ACC112 (cell line): ENCODE results near the gene MKNK1.

Source experiments
- H2AFZ ChIP-seq: fragments of 200-600 bp; sonication (generic); one replicate; pipeline ENCODE4 v1.6.0; 2017; ENCODE audit warnings: antibody characterized with exemption, low read length; ENCODE audit not compliant: unreplicated experiment
- H3K27ac ChIP-seq: fragments of 200-600 bp; sonication (generic); 2 replicates; pipeline ENCODE4 v1.5.1; 2014; ENCODE audit warnings: low read depth, mild to moderate bottlenecking, antibody characterized with exemption, low read length, moderate library complexity
- H3K27me3 ChIP-seq: fragments of 200-600 bp; sonication (generic); 2 replicates; pipeline ENCODE4 v1.6.1; 2014; ENCODE audit warnings: mild to moderate bottlenecking, antibody characterized with exemption, low read length, moderate library complexity, mixed read lengths; ENCODE audit not compliant: insufficient read depth
- H3K36me3 ChIP-seq: fragments of 200-600 bp; sonication (generic); 2 replicates; pipeline ENCODE4 v1.6.1; 2016; ENCODE audit warnings: mild to moderate bottlenecking, antibody characterized with exemption, low read length, moderate library complexity, mixed read lengths; ENCODE audit not compliant: insufficient read depth
- H3K4me1 ChIP-seq: fragments of 200-600 bp; sonication (generic); one replicate; pipeline ENCODE4 v1.6.1; 2016; ENCODE audit warnings: low read length, mixed read lengths; ENCODE audit not compliant: insufficient read depth, unreplicated experiment, control insufficient read depth
- H3K4me3 ChIP-seq: fragments of 200-600 bp; sonication (generic); 2 replicates; pipeline ENCODE4 v1.5.1; 2014; ENCODE audit warnings: mild to moderate bottlenecking, low read depth, low read length
- H3K79me2 ChIP-seq: fragments of 200-600 bp; sonication (generic); one replicate; pipeline ENCODE4 v1.6.0; 2016; ENCODE audit warnings: low read length; ENCODE audit not compliant: control insufficient read depth, unreplicated experiment, insufficient read depth

Gene MKNK1

DNA sequence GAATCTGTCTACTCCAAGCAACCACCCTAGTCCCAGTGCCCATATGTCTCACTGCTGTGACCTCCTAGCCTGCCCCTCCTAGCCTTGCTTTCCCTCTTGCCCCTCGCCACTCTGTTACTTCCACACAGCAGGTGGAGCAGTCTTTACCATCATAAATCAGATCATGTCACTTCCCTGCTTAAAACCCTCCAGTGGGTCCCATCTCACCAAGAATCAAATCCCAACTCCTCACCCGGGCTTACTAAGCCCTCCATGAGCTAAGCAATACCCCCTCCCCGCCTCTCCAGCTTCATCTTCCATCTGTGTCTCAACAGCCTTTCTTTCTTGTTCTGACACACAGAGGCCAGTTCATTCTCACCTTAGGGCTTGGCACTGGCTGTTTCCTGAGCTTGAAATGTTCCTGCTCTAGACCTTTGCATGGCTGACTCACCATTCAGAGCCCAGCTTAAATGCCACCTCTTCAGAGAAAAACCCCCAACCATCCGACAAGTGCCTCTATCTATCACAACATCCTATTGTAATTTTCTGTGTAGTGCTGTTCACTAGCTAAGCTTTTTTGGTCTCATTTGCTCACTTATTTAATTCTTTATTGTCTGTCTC, 74.9 kb downstream of the MKNK1 start:
- no peak overlapping the region for H2AFZ ChIP-seq
- H3K36me3 ChIP-seq, result no peaks in the 10 kb centered on the region
- no peak overlapping the region for H3K27ac ChIP-seq
- H3K27me3 ChIP-seq, result peaks cover 16% of the 10 kb centered on the region
- H3K4me3 ChIP-seq, result no peak overlapping the region
- H3K4me1 ChIP-seq, result no peaks in the 10 kb centered on the region
- H3K79me2 ChIP-seq, result no peaks in the 10 kb centered on the region

DNA sequence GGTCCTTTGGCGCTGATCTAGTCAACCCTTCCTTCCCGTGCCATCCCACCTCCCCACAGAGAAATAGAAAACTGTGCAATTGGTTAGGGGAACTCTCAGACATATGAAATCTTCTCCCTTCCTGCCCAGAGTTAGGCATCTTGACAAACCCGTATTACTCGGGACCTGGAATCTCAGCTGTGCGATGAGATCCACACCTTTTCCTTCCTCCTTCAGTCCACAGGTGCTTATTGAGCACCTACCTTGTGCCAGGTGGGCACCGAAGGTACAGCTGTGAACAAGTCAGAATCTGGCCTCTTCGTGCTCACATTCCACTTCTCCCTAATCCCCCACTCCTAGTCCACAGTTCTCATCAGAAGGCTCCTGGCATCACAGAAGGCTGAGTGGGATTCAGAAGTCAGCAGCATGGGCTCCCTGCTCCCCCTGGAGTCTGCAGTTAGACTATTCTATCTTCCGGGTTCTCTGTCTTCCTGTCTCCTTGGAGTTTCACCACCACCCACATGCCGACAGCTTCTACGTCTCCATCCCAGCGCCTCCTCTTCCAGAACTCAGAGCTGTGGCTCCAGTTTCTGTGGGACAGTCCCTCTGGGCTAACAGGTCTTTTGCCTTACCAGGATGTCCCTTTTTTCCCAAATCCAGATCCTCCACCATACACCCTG, 75.6 kb downstream of the MKNK1 start:
- no peaks in the 10 kb centered on the region for H3K79me2 ChIP-seq
- no peak overlapping the region for H3K4me3 ChIP-seq
- no peak overlapping the region for H3K27ac ChIP-seq
- H3K27me3 ChIP-seq, result peaks cover 9% of the 10 kb centered on the region
- H2AFZ ChIP-seq, result no peak overlapping the region
- no peaks in the 10 kb centered on the region for H3K36me3 ChIP-seq
- H3K4me1 ChIP-seq, result no peaks in the 10 kb centered on the region

DNA sequence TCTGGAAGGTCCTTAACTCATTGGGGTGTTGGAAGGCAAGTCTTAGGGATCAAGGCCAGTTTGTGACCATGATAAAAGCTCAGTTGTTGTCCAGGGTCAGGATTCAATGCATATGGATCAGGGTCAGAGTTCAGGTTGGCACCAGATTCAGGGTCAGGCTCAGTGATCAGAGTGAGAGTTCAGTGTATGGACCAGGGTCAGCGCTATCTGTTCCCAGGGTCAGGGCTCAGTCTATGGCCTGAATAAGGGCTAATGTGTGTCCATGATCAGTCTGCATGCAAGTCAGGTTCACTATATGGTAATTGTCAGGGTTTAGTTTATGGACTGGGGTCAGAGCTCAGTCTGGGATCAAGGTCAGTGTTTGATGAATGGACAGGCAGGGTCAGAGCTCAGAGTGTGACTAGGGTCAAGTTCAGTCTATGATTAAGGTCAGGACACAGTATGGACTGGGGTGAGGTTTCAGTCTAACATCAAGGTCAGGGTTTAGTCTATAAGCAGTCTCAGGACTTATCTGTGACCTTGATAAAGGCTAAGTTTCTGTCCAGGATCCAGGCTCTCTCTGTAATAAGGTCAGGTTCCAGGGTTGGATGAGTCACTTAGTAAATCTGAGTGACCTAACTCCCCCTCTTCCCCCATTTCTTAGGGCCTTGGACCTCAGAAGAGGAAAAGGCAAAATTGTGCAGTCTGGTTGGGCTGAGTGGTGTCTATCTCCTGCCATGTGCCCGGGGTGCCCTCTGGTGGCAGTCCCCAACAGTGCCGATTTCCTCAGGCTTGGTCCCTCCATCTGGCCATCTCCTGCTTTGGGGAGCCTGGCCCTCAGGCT, 76.4 kb downstream of the MKNK1 start:
- Histone ChIP-seq H3K27me3 (peaks cover 8% of the 10 kb centered on the region), H3K27ac (no peak overlapping the region), H3K36me3 (no peaks in the 10 kb centered on the region), H3K4me1 (peaks cover 6% of the 10 kb centered on the region), H2AFZ (no peak overlapping the region), H3K79me2 (no peaks in the 10 kb centered on the region), H3K4me3 (no peak overlapping the region)

DNA sequence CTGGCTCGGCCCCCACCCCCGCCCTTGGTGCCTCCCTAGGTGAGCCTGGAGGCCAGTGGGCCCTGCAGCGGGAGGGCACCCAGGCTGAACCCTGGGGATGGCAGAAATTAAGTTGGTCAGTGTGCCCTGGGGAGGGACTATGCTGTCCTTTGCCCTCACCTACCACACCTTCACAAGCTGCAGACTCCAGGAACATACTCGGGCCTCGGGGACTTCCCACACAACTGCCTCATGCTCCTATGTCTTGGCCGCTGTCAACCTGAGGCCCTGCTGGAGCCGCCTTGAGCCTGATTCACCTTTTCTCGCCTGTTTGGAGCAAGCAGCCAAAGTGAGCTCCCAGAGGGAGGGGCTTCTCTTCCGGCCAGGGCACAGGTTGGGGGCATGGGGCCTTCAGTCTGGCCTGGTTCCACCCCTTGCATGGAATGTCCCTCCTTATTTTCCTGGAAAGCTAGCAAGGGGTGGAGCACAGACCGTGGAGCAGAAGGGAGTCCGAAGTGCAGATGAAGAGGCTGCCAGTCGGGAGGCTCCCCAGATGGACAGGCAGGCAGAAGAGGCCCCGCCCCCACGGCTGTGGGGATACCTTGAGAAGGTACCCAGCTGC, 77.3 kb downstream of the MKNK1 start:
- peaks cover 14% of the 10 kb centered on the region for H3K4me1 ChIP-seq
- no peak overlapping the region for H2AFZ ChIP-seq
- H3K4me3 ChIP-seq, result no peak overlapping the region
- no peaks in the 10 kb centered on the region for H3K79me2 ChIP-seq
- H3K27me3 ChIP-seq, result peaks cover 8% of the 10 kb centered on the region
- no peaks in the 10 kb centered on the region for H3K36me3 ChIP-seq
- H3K27ac ChIP-seq, result no peak overlapping the region

DNA sequence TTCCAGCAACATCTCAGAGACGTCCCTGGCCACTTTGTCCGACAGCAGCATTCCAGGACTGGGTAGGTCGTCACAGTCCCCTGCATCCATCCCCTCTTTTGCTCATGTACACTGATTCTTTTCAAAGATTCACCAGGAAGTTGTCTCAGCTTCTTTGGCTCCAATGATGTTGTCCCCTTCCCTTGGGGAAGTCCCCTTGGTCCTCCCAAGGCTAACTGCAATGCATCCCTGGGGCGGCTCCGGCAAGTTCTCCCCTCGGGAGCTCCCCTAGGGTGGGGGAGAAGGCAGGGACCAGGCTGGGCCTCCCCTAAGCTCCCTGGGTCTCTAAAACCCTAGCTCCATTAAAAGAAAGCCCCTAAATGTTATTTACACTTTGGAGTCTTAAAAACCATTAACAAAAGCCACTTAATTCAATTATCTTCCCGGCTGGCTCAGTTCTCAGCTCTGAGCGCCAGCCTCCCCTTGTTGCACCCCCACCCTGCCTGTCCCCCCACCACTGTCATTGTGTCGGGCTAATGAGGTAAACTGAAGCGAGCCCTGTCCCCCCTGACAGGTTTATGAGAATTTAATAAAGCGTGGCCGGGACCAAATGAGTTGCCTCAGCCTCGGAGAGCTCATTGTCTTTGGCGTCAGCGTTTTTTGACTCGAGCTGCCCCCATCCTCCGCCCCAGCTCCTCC, 77.9 kb downstream of the MKNK1 start:
- H2AFZ ChIP-seq, result no peak overlapping the region
- H3K27ac ChIP-seq, result no peak overlapping the region
- H3K4me3 ChIP-seq, result no peak overlapping the region
- no peaks in the 10 kb centered on the region for H3K36me3 ChIP-seq
- peaks cover 8% of the 10 kb centered on the region for H3K27me3 ChIP-seq
- H3K79me2 ChIP-seq, result no peaks in the 10 kb centered on the region
- peaks cover 19% of the 10 kb centered on the region for H3K4me1 ChIP-seq

DNA sequence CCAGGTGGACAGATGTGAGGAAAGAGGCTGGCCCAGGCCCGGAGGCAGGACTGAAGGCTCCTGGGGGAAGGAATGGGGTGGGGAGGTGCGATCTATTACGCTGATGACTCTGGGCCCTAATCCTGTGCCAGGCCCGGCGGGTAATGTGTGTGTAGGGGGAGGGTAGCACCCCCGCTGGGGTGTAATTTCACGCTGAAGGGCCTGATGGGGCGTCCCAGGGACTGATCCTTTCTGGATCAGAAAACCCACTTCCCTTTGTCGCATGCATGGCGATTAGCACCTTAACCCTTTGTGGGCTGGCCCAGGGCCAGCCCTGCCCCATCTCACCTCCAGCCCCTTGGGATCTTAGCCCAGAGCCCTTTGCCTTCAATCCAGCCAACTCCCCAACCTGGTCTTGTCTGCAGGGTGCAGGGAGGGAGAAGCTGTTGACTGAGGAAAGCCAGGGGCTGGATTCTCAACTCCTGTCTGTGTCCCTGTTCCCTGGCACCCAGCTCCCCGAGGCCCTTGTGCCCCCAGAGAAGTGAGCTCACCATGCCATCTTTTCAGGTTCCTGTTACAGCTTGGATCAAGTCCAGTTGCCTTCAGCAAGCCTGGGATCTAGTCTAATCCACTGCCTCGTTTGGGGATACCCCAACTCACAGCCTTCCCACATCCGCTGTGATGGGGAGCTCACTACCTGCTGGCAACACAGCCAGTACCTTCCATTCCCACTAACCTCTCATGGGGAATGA, 78.7 kb downstream of the MKNK1 start:
- H3K36me3 ChIP-seq, result no peaks in the 10 kb centered on the region
- H3K4me3 ChIP-seq, result no peak overlapping the region
- peaks cover 26% of the 10 kb centered on the region for H3K4me1 ChIP-seq
- no peak overlapping the region for H2AFZ ChIP-seq
- H3K27ac ChIP-seq, result no peak overlapping the region
- H3K79me2 ChIP-seq, result no peaks in the 10 kb centered on the region
- peaks cover 8% of the 10 kb centered on the region for H3K27me3 ChIP-seq

DNA sequence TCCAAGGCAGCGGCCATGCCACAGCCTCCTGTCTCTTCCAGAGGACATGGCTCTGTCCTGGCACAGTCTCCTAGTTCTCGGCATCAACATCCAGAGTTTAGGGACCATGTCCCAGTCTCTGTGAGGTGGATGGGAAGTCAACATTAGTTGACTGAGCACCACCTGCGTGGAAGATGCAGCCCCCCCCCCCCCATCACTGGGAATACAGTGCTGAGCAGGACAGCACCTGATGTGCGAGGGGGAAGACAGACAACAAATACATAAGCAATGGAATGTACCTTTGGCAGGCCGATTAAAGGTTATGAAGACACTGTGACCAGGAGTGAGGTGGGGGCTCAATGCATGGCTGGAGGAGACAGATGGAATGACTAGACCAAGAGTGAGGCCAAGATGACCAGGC, 79.2 kb downstream of the MKNK1 start:
- Histone ChIP-seq H2AFZ (no peak overlapping the region), H3K4me3 (no peak overlapping the region), H3K4me1 (peaks cover 32% of the 10 kb centered on the region), H3K36me3 (no peaks in the 10 kb centered on the region), H3K27me3 (peaks cover 8% of the 10 kb centered on the region), H3K27ac (no peak overlapping the region), H3K79me2 (no peaks in the 10 kb centered on the region)

DNA sequence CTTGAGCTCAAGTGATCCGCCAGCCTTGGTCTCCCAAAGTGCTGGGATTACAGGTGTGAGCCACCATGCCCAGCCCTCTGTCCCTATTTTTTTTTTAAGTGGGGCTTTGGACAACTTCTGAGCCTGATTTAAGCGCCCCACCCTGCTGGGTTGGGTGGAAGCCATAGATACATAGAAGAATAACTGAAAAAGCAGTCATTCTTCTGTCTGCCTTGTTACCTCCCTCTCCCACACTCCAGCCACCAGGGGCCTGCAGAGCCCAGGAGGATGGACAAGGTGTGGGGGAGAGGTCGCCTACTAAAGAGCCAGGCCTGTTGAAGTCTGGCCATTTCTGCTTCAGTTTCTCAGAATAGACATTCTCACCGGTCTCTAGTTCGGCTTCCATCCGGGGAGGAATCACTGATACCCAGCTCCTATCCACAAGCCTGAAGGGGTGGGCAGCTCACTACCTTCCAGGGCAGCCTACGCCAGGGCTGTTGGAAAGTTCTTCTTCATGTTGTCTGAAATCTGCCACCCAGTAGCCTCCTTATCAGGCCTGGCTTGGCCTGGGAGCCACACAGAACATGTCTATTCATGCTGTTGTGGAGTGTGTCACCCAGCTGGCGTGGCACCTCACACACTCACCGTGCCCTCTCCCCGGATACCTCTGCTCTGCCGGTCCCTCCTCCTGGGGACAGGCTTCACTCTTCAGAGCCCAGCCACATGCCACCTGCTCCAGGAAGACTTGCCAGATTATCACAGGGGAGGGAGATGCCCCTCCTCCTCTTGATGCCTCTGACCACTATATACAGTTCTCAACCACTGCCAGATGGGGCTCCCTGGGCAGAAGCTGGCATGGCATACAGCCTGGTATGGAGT, 80.3 kb downstream of the MKNK1 start:
- no peaks in the 10 kb centered on the region for H3K79me2 ChIP-seq

DNA sequence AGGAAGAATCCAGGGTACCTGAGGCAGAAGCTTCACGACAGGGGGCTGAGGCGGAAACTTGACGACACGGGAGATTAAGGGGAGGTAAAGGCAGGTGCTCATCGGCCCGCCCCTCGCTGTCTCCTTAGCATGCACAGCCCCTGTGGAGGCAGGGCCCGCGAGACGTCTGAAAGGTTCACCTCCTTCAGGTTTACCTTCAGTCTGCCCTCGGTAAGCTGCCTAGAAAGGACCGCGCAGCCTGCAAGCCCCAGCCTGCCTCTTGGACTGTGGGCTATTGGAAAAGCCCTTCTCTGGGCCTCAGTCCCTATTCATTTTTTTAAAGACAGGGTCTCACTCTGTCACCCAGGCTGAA, 81.1 kb downstream of the MKNK1 start:
- Histone ChIP-seq H3K4me1 (peaks cover 37% of the 10 kb centered on the region), H3K36me3 (no peaks in the 10 kb centered on the region), H3K27ac (no peak overlapping the region), H3K27me3 (no peaks in the 10 kb centered on the region), H3K79me2 (no peaks in the 10 kb centered on the region), H2AFZ (no peak overlapping the region), H3K4me3 (no peak overlapping the region)

More for the DNA sequence above, 80.3 kb downstream of the MKNK1 start:
- H2AFZ ChIP-seq, result no peak overlapping the region
- H3K27me3 ChIP-seq, result peaks cover 2% of the 10 kb centered on the region
- no peak overlapping the region for H3K4me3 ChIP-seq
- H3K4me1 ChIP-seq, result peaks cover 37% of the 10 kb centered on the region
- H3K27ac ChIP-seq, result no peak overlapping the region
- no peaks in the 10 kb centered on the region for H3K36me3 ChIP-seq
